ENCODE measurements around the gene PRRT4. TPM values are rescaled to one million over a fixed set of nuclear protein-coding genes. Genes with fewer than 3 reads are reported as not detected.

The PRRT4 gene
- total RNA-seq, 3 donors from 2014 or later = 0.42 to 0.66 (median 0.49) TPM

DNA sequence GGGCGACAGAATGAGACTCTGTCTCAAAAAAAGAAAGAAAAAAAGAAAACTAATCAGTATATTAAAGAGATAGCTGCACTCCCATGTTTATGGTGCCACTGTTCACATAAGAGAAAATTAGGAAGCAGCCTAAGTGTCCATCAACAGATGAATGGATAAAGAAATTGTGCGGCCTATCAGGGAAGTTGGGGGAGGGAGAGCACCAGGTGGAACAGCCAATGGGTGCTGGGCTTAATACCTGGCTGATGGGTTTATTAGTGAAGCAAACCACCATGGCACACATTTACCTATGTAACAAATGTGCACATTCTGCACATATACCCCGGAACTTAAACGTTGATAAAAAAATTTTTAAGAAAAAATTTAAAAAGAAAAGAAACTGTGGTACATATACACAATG lies 9.0 kb upstream of the PRRT4 start:
- Mint-ChIP-seq H3K9me3 (peaks cover 4% of the 10 kb centered on the region), H3K4me3 (no peak overlapping the region), H3K27me3 (ENCODE audit: low read depth) (peaks cover 8% of the 10 kb centered on the region), H3K36me3 (ENCODE audit: insufficient read depth) (no peaks in the 10 kb centered on the region), H3K4me1 (ENCODE audit: low read depth) (no peaks in the 10 kb centered on the region)
- no peak for DNase-seq
- no peak for ATAC-seq

- Mint-ChIP-seq H3K36me3 (ENCODE audit: insufficient read depth) (no peaks in the 10 kb centered on the region), H3K9me3 (no peaks in the 10 kb centered on the region), H3K4me1 (ENCODE audit: low read depth) (peaks cover 11% of the 10 kb centered on the region), H3K4me3 (no peak overlapping the region), H3K27me3 (ENCODE audit: low read depth) (peaks cover 38% of the 10 kb centered on the region)
- ATAC-seq (no peak), DNase-seq (no peak)
These were observed 5.5 kb upstream of the PRRT4 start for GRCh38 chr7:128366986-128367385.

GRCh38 chr7:128366300-128366699 lies 4.8 kb upstream of the PRRT4 start:
- peaks cover 41% of the 10 kb centered on the region for H3K27me3 Mint-ChIP-seq (ENCODE audit: low read depth)
- ATAC-seq (no peak), DNase-seq (no peak)
- no peaks in the 10 kb centered on the region for H3K9me3 Mint-ChIP-seq
- no peak overlapping the region for H3K4me3 Mint-ChIP-seq
- H3K36me3 Mint-ChIP-seq (ENCODE audit: insufficient read depth) = no peaks in the 10 kb centered on the region
- peaks cover 14% of the 10 kb centered on the region for H3K4me1 Mint-ChIP-seq (ENCODE audit: low read depth)

GRCh38 chr7:128365432-128365831 lies 3.9 kb upstream of the PRRT4 start:
- H3K4me1 Mint-ChIP-seq (ENCODE audit: low read depth) = peaks cover 21% of the 10 kb centered on the region
- no peaks in the 10 kb centered on the region for H3K36me3 Mint-ChIP-seq (ENCODE audit: insufficient read depth)
- no peaks in the 10 kb centered on the region for H3K9me3 Mint-ChIP-seq
- no peak for ATAC-seq
- H3K27me3 Mint-ChIP-seq (ENCODE audit: low read depth) = peaks cover 44% of the 10 kb centered on the region
- no peak for DNase-seq
- no peak overlapping the region for H3K4me3 Mint-ChIP-seq

- H3K9me3 Mint-ChIP-seq = no peaks in the 10 kb centered on the region
- no peaks in the 10 kb centered on the region for H3K36me3 Mint-ChIP-seq (ENCODE audit: insufficient read depth)
- H3K4me3 Mint-ChIP-seq = no peak overlapping the region
- peaks cover 44% of the 10 kb centered on the region for H3K27me3 Mint-ChIP-seq (ENCODE audit: low read depth)
- ATAC-seq (no peak), DNase-seq (no peak)
- peaks cover 21% of the 10 kb centered on the region for H3K4me1 Mint-ChIP-seq (ENCODE audit: low read depth)
These were observed 2.8 kb upstream of the PRRT4 start for GRCh38 chr7:128364166-128364870.

DNA sequence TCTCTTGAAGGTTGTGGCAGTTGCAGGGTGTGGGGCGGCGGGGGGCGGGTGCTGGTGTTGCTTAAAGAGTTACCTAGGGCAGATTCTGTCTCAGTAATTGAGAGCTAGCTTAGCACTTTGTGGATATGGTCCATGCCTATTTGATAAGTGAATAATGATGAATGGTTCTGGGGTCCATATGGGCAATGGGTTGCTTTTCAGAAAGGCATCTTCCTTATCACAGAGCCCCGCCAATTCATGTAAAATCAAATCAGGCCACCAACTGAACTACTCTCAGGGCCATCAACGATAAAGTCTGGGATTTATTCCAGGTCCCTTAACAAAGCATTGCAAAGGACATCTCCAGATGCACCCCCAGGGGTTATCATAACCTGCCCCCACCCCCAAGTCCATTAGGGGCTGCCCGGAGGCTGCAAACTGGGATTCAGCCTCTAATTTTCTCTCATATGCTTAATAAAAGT lies 1.8 kb upstream of the PRRT4 start:
- no peak overlapping the region for H3K4me3 Mint-ChIP-seq
- peaks cover 44% of the 10 kb centered on the region for H3K27me3 Mint-ChIP-seq (ENCODE audit: low read depth)
- ATAC-seq = no peak
- H3K36me3 Mint-ChIP-seq (ENCODE audit: insufficient read depth) = no peaks in the 10 kb centered on the region
- no peak for DNase-seq
- peaks cover 21% of the 10 kb centered on the region for H3K4me1 Mint-ChIP-seq (ENCODE audit: low read depth)
- H3K9me3 Mint-ChIP-seq = no peaks in the 10 kb centered on the region

GRCh38 chr7:128362670-128363069 lies 1.2 kb upstream of the PRRT4 start:
- no peaks in the 10 kb centered on the region for H3K9me3 Mint-ChIP-seq
- H3K4me3 Mint-ChIP-seq = peak overlapping the region; percentile 80
- no peak for DNase-seq
- H3K27me3 Mint-ChIP-seq (ENCODE audit: low read depth) = peaks cover 44% of the 10 kb centered on the region
- no peaks in the 10 kb centered on the region for H3K36me3 Mint-ChIP-seq (ENCODE audit: insufficient read depth)
- peaks cover 21% of the 10 kb centered on the region for H3K4me1 Mint-ChIP-seq (ENCODE audit: low read depth)
- peak; percentile 80 to 84 for ATAC-seq

DNA sequence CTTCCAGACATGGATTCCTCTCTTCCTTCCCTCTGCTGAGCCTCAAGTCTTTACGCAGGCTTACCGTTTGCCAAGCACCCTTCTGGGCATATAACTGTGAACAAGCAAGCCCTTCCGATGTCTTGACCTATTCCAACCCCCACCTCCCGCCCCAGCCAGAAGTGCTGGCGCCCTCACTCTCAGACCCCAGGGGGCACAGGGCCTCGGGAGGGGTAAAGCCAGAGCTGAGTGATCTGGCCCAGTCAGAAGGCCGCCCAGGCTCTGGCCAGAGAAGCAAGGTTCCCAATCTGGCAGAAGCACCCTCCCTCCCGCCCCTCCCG lies 1.2 kb downstream of the PRRT4 start:
- Mint-ChIP-seq H3K4me1 (ENCODE audit: low read depth) (peaks cover 21% of the 10 kb centered on the region), H3K4me3 (no peak overlapping the region), H3K36me3 (ENCODE audit: insufficient read depth) (no peaks in the 10 kb centered on the region), H3K9me3 (no peaks in the 10 kb centered on the region), H3K27me3 (ENCODE audit: low read depth) (peaks cover 36% of the 10 kb centered on the region)
- DNase-seq = no peak
- no peak for ATAC-seq

- peaks cover 32% of the 10 kb centered on the region for H3K27me3 Mint-ChIP-seq (ENCODE audit: low read depth)
- peaks cover 21% of the 10 kb centered on the region for H3K4me1 Mint-ChIP-seq (ENCODE audit: low read depth)
- ATAC-seq (no peak), DNase-seq (no peak)
- H3K4me3 Mint-ChIP-seq = no peak overlapping the region
- no peaks in the 10 kb centered on the region for H3K9me3 Mint-ChIP-seq
- H3K36me3 Mint-ChIP-seq (ENCODE audit: insufficient read depth) = no peaks in the 10 kb centered on the region
These were observed 1.6 kb downstream of the PRRT4 start for GRCh38 chr7:128359939-128360338.

DNA sequence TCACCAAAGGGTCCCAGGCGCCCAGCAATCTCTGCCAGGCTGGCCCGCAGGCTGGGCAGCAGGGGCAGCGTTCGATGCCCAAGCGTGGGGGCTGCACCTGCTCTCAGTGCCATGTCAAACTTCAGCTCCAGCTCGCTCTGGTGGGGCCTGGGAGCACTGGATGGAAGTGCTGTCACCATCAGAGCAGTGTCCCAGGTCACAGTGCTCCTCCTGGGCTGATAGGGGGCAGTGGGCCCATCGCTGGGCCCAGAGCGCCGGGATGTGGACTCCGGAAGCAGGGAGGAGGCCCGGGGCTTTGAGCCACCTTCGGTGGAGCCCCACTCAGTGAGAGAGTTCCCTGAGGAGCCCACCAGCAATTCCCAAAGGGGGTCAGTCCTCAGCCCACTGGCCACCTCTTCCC lies 2.2 kb downstream of the PRRT4 start:
- Mint-ChIP-seq H3K36me3 (ENCODE audit: insufficient read depth) (no peaks in the 10 kb centered on the region), H3K4me3 (no peak overlapping the region), H3K9me3 (no peaks in the 10 kb centered on the region), H3K4me1 (ENCODE audit: low read depth) (peaks cover 21% of the 10 kb centered on the region), H3K27me3 (ENCODE audit: low read depth) (peaks cover 27% of the 10 kb centered on the region)
- ATAC-seq (no peak), DNase-seq (no peak)

DNA sequence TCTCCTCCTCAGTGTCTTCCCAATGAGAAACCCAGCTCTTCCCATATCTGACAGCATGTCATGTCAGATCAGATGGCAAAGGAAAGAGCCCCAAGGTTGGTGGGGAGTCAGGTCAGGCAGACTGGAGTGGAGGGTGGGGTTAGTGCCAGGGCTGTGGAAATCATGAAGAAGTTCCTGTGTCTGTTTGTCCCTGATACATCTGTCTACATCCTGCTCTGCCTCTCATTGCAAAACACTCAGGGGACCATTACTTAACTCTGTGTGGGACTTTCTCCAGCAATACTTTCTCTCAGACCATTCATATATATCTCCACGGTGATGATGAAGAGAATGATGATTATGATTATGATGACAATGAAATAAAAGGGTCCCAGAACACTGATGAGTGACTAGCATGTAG lies 3.3 kb downstream of the PRRT4 start:
- Mint-ChIP-seq H3K9me3 (no peaks in the 10 kb centered on the region), H3K36me3 (ENCODE audit: insufficient read depth) (no peaks in the 10 kb centered on the region), H3K4me1 (ENCODE audit: low read depth) (peaks cover 22% of the 10 kb centered on the region), H3K27me3 (ENCODE audit: low read depth) (peaks cover 25% of the 10 kb centered on the region), H3K4me3 (no peak overlapping the region)
- DNase-seq (no peak), ATAC-seq (no peak)

GRCh38 chr7:128357217-128357613 lies 4.3 kb downstream of the PRRT4 start:
- Mint-ChIP-seq H3K36me3 (ENCODE audit: insufficient read depth) (no peaks in the 10 kb centered on the region), H3K4me3 (no peak overlapping the region), H3K27me3 (ENCODE audit: low read depth) (peaks cover 24% of the 10 kb centered on the region), H3K4me1 (ENCODE audit: low read depth) (peaks cover 18% of the 10 kb centered on the region), H3K9me3 (no peaks in the 10 kb centered on the region)
- DNase-seq (no peak), ATAC-seq (no peak)

GRCh38 chr7:128356546-128357216 lies 4.8 kb downstream of the PRRT4 start:
- ATAC-seq = no peak
- Mint-ChIP-seq H3K27me3 (ENCODE audit: low read depth) (peaks cover 19% of the 10 kb centered on the region), H3K9me3 (no peaks in the 10 kb centered on the region), H3K4me3 (no peak overlapping the region), H3K36me3 (ENCODE audit: insufficient read depth) (no peaks in the 10 kb centered on the region), H3K4me1 (ENCODE audit: low read depth) (peaks cover 12% of the 10 kb centered on the region)
- no peak for DNase-seq

GRCh38 chr7:128353610-128354009 lies 7.9 kb downstream of the PRRT4 start:
- H3K27me3 Mint-ChIP-seq (ENCODE audit: low read depth) = peaks cover 35% of the 10 kb centered on the region
- no peaks in the 10 kb centered on the region for H3K36me3 Mint-ChIP-seq (ENCODE audit: insufficient read depth)
- no peaks in the 10 kb centered on the region for H3K9me3 Mint-ChIP-seq
- no peak for DNase-seq
- H3K4me3 Mint-ChIP-seq = no peak overlapping the region
- peaks cover 8% of the 10 kb centered on the region for H3K4me1 Mint-ChIP-seq (ENCODE audit: low read depth)
- no peak for ATAC-seq

DNA sequence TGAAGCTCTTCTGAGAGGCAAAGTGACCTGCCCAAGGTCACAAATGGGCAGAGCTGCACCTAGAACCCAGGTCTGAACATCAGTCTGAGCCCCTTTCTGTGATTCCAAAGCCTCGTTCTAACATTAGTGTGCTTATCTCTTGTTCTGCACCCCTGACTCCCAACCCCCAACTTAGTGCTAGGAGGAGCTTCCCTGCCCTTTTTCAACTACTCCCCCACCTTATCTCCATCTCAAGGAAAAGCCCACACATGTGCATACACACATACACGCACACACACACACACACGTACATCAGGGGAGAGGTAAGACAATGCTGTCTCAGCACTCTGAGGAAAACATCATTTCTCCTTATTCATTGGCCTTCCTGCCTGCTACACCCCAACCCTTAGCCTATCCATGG lies 8.3 kb downstream of the PRRT4 start:
- Mint-ChIP-seq H3K36me3 (ENCODE audit: insufficient read depth) (no peaks in the 10 kb centered on the region), H3K9me3 (no peaks in the 10 kb centered on the region), H3K4me3 (no peak overlapping the region), H3K27me3 (ENCODE audit: low read depth) (peaks cover 36% of the 10 kb centered on the region), H3K4me1 (ENCODE audit: low read depth) (peaks cover 8% of the 10 kb centered on the region)
- ATAC-seq (no peak), DNase-seq (no peak)

Measured in activated T-cell treated with anti-CD3 and anti-CD28 coated beads, Interleukin-2, amount 50 U/mL, for 4 hours (primary cell).